Measurements from ENCODE around the gene MON1A. TPM values are rescaled to one million over a fixed set of nuclear protein-coding genes. Genes with fewer than 3 reads are reported as not detected.

Gene MON1A
- total RNA-seq, 2 experiments from 2014 or later: 0.85 to 1.3 TPM

GRCh38 chr3:49955636-49956035, 26.0 kb upstream of the MON1A start:
- Histone ChIP-seq H3K27ac (ENCODE audit: low read depth in 1 of 2, low read length in 2 of 2) (no peak overlapping the region), H3K4me1 (ENCODE audit: insufficient read depth, low read length) (peaks cover 3% of the 10 kb centered on the region), H3K36me3 (ENCODE audit: insufficient read depth, low read length) (peaks cover 4% of the 10 kb centered on the region), H3K9me3 (ENCODE audit: control insufficient read depth in 1 of 2, insufficient read depth in 1 of 2, low read length in 2 of 2) (no peaks in the 10 kb centered on the region), H3K4me3 (ENCODE audit: low read length) (no peak overlapping the region), H3K27me3 (ENCODE audit: control insufficient read depth in 1 of 2, insufficient read depth in 2 of 2, low read length in 2 of 2) (no peaks in the 10 kb centered on the region)
- Mint-ChIP-seq H3K27me3 (no peaks in the 10 kb centered on the region), H3K36me3 (ENCODE audit: low read depth) (peaks cover 19% of the 10 kb centered on the region), H3K4me1 (ENCODE audit: low read depth) (peaks cover 28% of the 10 kb centered on the region), H3K27ac (peak overlapping the region; percentile 30), H3K9me3 (no peaks in the 10 kb centered on the region), H3K4me3 (no peak overlapping the region)
- ATAC-seq (ENCODE audit: poor library complexity): no peak
- ChIA-PET POLR2A (interaction anchor here (0.6 kb wide), 1 partner anchor 34 kb away, joined by 3 read pairs; no protein-coding TSS in a partner anchor), CTCF (interaction anchor here (0.7 kb wide), 2 partner anchors 117 to 168 kb away, joined by 3 read pairs; no protein-coding TSS in a partner anchor)
- DNase-seq: no peak
- intact Hi-C loops (cut with DNase I, micrococcal nuclease): no loop called here
- TF ChIP-seq, protein P1, sequence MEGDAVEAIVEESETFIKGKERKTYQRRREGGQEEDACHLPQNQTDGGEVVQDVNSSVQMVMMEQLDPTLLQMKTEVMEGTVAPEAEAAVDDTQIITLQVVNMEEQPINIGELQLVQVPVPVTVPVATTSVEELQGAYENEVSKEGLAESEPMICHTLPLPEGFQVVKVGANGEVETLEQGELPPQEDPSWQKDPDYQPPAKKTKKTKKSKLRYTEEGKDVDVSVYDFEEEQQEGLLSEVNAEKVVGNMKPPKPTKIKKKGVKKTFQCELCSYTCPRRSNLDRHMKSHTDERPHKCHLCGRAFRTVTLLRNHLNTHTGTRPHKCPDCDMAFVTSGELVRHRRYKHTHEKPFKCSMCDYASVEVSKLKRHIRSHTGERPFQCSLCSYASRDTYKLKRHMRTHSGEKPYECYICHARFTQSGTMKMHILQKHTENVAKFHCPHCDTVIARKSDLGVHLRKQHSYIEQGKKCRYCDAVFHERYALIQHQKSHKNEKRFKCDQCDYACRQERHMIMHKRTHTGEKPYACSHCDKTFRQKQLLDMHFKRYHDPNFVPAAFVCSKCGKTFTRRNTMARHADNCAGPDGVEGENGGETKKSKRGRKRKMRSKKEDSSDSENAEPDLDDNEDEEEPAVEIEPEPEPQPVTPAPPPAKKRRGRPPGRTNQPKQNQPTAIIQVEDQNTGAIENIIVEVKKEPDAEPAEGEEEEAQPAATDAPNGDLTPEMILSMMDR (IDR thresholded peaks at IDR 0.05): no peak

DNA sequence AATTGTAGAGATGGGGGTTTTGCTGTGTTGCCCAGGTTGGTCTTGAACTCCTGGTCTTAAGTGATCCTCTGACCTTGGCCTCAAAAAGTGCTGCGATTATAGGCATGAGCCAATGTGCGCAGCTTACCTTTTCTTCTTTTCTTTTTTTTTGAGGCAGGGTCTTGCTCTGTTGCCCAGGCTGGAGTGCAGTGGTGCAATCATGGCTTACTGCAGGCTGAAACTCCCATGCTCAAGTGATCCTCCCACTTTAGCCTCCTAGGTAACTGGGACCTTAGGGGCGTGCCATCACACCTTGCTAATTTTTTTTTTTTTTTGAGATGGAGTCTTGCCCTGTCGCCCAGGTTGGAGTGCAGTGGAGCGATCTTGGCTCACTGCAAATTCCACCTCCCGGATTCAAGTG, 23.3 kb upstream of the MON1A start:
- DNase-seq (no peak), ATAC-seq (ENCODE audit: poor library complexity) (no peak)
- Mint-ChIP-seq H3K27ac (no peak overlapping the region), H3K27me3 (no peaks in the 10 kb centered on the region), H3K4me1 (ENCODE audit: low read depth) (peaks cover 28% of the 10 kb centered on the region), H3K4me3 (no peak overlapping the region), H3K36me3 (ENCODE audit: low read depth) (peaks cover 9% of the 10 kb centered on the region), H3K9me3 (no peaks in the 10 kb centered on the region)
- Histone ChIP-seq H3K27me3 (ENCODE audit: control insufficient read depth in 1 of 2, insufficient read depth in 2 of 2, low read length in 2 of 2) (no peaks in the 10 kb centered on the region), H3K4me1 (ENCODE audit: insufficient read depth, low read length) (peaks cover 5% of the 10 kb centered on the region), H3K27ac (ENCODE audit: low read depth in 1 of 2, low read length in 2 of 2) (no peak overlapping the region), H3K9me3 (ENCODE audit: control insufficient read depth in 1 of 2, insufficient read depth in 1 of 2, low read length in 2 of 2) (no peaks in the 10 kb centered on the region), H3K4me3 (ENCODE audit: low read length) (no peak overlapping the region), H3K36me3 (ENCODE audit: insufficient read depth, low read length) (no peaks in the 10 kb centered on the region)
- ChIA-PET POLR2A (no interaction called here), CTCF (interaction anchor here (0.6 kb wide), 1 partner anchor 16 kb away, joined by 3 read pairs; no protein-coding TSS in a partner anchor)
- TF ChIP-seq, protein P1 (IDR thresholded peaks at IDR 0.05): no peak
- intact Hi-C loops (cut with DNase I, micrococcal nuclease): no loop called here

DNA sequence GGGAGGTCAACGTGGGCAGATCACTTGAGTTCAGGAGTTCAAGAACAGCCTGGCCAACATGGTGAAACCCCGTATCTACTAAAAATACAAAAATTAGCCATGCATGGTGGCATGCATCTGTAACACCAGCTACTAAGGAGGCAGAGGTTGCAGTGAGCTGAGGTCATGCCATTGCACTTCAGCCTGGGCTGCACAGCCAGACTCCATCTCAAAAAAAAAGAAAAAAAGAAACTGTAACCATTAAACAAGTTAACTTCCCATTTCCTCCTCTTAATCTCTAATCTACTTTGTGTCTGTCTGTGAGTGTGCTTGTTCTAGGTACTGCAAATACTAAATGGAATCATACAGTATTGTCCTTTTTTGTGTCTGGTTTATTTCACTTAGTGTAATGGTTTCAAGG, 13.0 kb upstream of the MON1A start:
- POLR2A ChIA-PET: no interaction called here
- no peaks in the 10 kb centered on the region for H3K27me3 Mint-ChIP-seq
- DNase-seq: no peak

More for the DNA sequence above, 13.0 kb upstream of the MON1A start:
- TF ChIP-seq, protein P1 (IDR thresholded peaks at IDR 0.05): no peak
- Histone ChIP-seq H3K27me3 (ENCODE audit: control insufficient read depth in 1 of 2, insufficient read depth in 2 of 2, low read length in 2 of 2) (no peaks in the 10 kb centered on the region), H3K36me3 (ENCODE audit: insufficient read depth, low read length) (peaks cover 5% of the 10 kb centered on the region), H3K4me3 (ENCODE audit: low read length) (no peak overlapping the region), H3K4me1 (ENCODE audit: insufficient read depth, low read length) (peaks cover 32% of the 10 kb centered on the region), H3K9me3 (ENCODE audit: control insufficient read depth in 1 of 2, insufficient read depth in 1 of 2, low read length in 2 of 2) (no peaks in the 10 kb centered on the region), H3K27ac (ENCODE audit: low read depth in 1 of 2, low read length in 2 of 2) (no peak overlapping the region)
- intact Hi-C loops (cut with DNase I, micrococcal nuclease): loop anchor here in 1 of 2 experiments (5.0 kb wide), 2 partner anchors 40 to 350 kb away; partner anchors contain the start of genes IFRD2 and MST1R
- H3K4me1 Mint-ChIP-seq (ENCODE audit: low read depth): peaks cover 48% of the 10 kb centered on the region
- no peak for ATAC-seq (ENCODE audit: poor library complexity)
- CTCF ChIA-PET: interaction anchor here (1.2 kb wide), 1 partner anchor 140 kb away, joined by 3 read pairs; no protein-coding TSS in a partner anchor
- peak overlapping the region; percentile 15 for H3K27ac Mint-ChIP-seq
- H3K36me3 Mint-ChIP-seq (ENCODE audit: low read depth): peaks cover 41% of the 10 kb centered on the region
- peak overlapping the region; percentile 62 for H3K4me3 Mint-ChIP-seq
- H3K9me3 Mint-ChIP-seq: no peaks in the 10 kb centered on the region

All from CD4-positive, alpha-beta T cell (primary cell).